Duodenal mucosa (tissue), 2 donors: ENCODE results near the gene BCKDK.

Source experiments
- H3K27ac ChIP-seq: one replicate; pipeline ENCODE4 v1.7.0; 2013; ENCODE audit warnings: low read depth, low read length
- H3K27me3 ChIP-seq, 2 donors: one replicate each; pipeline ENCODE4 v1.7.0; 2013; ENCODE audit warnings: low read length in 2 of 2, control low read depth in 1 of 2; ENCODE audit not compliant: insufficient read depth in 2 of 2, control insufficient read depth in 1 of 2
- H3K36me3 ChIP-seq, 2 donors: one replicate each; pipeline ENCODE4 v1.7.0; 2013; ENCODE audit warnings: low read length in 2 of 2, control low read depth in 1 of 2; ENCODE audit not compliant: insufficient read depth in 2 of 2, control insufficient read depth in 1 of 2
- H3K4me1 ChIP-seq, 2 donors: one replicate each; pipeline ENCODE4 v1.7.0; 2013; ENCODE audit warnings: low read length in 2 of 2, control low read depth in 1 of 2; ENCODE audit not compliant: insufficient read depth in 2 of 2, control insufficient read depth in 1 of 2
- H3K4me3 ChIP-seq, 2 donors: one replicate each; pipeline ENCODE4 v1.7.0; 2013; ENCODE audit warnings: low read length in 2 of 2, low read depth in 1 of 2
- H3K9ac ChIP-seq, 2 donors: one replicate each; pipeline ENCODE4 v1.7.0; 2013; ENCODE audit warnings: low read length in 2 of 2, low read depth in 1 of 2
- H3K9me3 ChIP-seq, 2 donors: one replicate each; pipeline ENCODE4 v1.7.0; 2013; ENCODE audit warnings: low read length in 2 of 2, control low read depth in 1 of 2; ENCODE audit not compliant: control insufficient read depth in 1 of 2

The BCKDK gene

DNA sequence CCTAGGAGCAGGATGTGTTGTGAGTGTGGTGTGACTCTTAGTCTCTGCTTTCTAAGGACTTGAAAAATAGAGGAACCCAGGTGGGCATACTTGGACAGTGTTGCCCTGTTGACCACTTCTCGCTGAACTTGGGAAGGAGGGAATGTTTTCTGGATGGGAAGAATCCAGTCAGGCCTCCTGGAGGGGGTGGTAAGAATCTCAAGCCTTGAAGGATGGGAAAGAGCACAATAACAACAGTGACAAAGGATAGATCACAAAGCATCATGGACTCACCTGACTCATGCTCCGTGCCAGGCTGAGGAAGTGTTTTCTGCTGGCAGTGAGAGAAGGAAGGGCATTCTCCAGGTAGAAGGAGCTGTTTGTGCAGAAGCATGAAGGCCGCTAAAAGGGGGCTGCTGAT is 17.7 kb downstream of the BCKDK start:
- Histone ChIP-seq H3K27me3 (no peaks in the 10 kb centered on the region), H3K4me1 (peaks cover 35 to 38% of the 10 kb centered on the region in 2 donors), H3K4me3 (no peak overlapping the region), H3K9me3 (no peaks in the 10 kb centered on the region), H3K27ac (no peak overlapping the region), H3K9ac (no peak overlapping the region), H3K36me3 (peaks cover 10 to 55% of the 10 kb centered on the region in 2 donors)

DNA sequence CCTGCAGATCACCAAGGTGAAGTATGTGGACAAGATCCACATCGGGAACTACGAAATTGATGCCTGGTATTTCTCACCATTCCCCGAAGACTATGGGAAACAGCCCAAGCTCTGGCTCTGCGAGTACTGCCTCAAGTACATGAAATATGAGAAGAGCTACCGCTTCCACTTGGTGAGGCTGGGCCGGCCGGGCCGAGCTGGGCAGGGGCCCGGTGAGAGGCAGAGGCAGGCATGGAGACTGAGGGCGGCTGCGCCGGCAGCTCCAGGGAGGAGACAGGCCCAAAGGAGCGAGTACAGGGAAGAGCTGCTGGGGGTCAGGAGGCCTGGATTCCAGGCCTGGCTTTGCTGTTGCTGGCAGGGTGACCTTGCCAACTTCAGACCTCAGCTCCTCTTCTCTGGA is 19.0 kb downstream of the BCKDK start:
- Histone ChIP-seq H3K4me3 (no peak overlapping the region), H3K36me3 (peaks cover 11 to 48% of the 10 kb centered on the region in 2 donors), H3K9me3 (no peaks in the 10 kb centered on the region), H3K27me3 (no peaks in the 10 kb centered on the region), H3K9ac (peak overlapping the region in 1 of 2 donors; percentile 100), H3K4me1 (peaks cover 47 to 48% of the 10 kb centered on the region in 2 donors), H3K27ac (no peak overlapping the region)

DNA sequence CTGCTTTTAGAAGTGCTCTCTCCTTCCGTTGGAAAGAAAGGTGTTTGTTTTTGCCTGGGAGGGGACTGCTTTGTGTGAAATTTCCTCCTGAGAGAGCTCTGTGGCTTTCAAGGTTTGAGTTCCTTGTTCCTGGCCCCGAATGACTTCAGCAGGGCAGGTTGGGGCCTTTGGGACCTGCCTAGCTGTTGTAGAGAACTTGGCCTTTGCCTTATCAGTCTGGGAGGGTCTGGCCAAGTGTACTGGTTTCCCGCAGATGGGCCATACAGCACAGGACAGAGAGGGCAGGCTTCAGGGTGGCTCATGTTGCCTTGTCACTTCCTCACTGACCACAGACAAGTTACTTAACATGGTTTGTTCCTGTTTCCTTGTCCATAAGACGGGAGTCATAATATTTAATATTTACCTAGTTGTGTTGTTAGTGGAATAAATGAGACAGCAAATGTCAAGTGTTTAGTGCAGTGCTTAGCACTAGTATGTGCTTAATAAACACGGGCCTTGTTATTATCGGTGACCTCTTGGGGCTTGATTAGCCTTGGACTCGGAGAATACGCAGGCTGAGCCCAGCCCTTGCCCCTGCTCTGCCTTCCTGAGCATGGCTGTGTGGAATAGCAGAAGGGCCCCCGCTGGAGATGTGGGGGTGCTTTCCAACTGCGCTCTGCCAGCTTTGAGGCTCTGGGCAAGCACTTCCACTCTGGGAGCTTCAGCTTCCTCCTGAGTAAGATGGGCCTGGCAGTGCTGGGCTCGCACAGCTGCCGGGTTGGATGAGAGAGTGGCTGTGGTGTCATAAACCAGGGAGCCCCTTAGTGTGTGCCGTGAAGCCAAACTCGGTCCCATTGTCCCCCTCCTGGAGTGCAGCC is 20.8 kb downstream of the BCKDK start:
- Histone ChIP-seq H3K4me1 (peaks cover 63 to 65% of the 10 kb centered on the region in 2 donors), H3K36me3 (peaks cover 20 to 53% of the 10 kb centered on the region in 2 donors), H3K27ac (peak overlapping the region; percentile 92), H3K9ac (peak overlapping the region; percentile 44 to 100), H3K27me3 (no peaks in the 10 kb centered on the region), H3K4me3 (peak overlapping the region in 1 of 2 donors; percentile 10), H3K9me3 (no peaks in the 10 kb centered on the region)

DNA sequence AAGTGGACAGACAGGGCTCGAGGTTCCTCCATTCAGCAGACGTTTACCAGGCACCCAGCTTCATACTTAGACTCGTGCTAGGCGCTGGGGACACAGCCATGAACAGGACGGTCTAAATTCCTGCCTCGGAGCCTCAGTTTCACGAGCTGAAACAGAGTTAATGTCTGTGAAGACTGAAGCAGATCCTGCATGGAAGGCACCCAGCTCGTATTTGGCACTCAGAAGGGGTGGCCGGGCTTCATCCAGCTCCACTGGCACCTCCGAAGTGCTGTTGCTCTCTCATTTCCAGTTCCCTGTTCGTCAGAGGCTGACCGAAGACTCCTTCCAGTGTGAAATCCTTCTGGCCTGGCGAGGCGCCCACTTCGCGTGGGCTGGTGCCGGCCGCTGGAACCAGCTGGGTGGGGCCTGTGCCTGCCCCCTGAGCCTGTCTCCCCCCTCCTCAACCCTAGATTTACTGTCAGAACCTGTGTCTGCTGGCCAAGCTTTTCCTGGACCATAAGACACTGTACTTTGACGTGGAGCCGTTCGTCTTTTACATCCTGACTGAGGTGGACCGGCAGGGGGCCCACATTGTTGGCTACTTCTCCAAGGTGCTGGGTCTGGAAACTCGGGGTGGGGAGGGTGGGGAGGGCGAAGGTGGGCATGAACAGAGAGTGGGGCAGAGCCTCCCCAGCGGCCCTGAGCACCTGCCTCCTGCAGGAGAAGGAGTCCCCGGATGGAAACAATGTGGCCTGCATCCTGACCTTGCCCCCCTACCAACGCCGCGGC is 21.6 kb downstream of the BCKDK start:
- H3K4me3 ChIP-seq, result no peak overlapping the region
- no peaks in the 10 kb centered on the region for H3K9me3 ChIP-seq
- H3K36me3 ChIP-seq, result peaks cover 20 to 47% of the 10 kb centered on the region in 2 donors
- peak overlapping the region; percentile 92 for H3K27ac ChIP-seq
- H3K9ac ChIP-seq, result peak overlapping the region; percentile 70 to 100
- peaks cover 63 to 65% of the 10 kb centered on the region in 2 donors for H3K4me1 ChIP-seq
- no peaks in the 10 kb centered on the region for H3K27me3 ChIP-seq

DNA sequence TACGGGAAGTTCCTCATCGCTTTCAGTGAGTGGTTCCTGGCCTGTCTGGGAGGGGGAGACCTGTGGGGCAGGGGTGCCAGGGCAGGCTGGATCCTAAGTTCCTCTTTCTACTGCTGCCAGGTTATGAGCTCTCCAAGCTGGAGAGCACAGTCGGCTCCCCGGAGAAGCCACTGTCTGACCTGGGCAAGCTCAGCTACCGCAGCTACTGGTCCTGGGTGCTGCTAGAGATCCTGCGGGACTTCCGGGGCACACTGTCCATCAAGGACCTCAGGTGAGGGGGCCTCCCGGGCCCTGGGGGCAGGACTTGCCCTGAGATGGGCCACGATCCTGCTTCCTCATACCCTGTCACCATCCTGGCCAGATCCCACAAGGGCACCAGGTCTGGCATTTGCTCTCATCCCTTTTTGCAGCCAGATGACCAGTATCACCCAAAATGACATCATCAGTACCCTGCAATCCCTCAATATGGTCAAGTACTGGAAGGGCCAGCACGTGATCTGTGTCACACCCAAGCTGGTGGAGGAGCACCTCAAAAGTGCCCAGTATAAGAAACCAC is 22.2 kb downstream of the BCKDK start:
- Histone ChIP-seq H3K4me1 (peaks cover 63 to 65% of the 10 kb centered on the region in 2 donors), H3K9me3 (no peaks in the 10 kb centered on the region), H3K4me3 (peak overlapping the region in 1 of 2 donors; percentile 15), H3K9ac (peak overlapping the region; percentile 70 to 100), H3K27ac (peak overlapping the region; percentile 88), H3K36me3 (peaks cover 20 to 47% of the 10 kb centered on the region in 2 donors), H3K27me3 (no peaks in the 10 kb centered on the region)

DNA sequence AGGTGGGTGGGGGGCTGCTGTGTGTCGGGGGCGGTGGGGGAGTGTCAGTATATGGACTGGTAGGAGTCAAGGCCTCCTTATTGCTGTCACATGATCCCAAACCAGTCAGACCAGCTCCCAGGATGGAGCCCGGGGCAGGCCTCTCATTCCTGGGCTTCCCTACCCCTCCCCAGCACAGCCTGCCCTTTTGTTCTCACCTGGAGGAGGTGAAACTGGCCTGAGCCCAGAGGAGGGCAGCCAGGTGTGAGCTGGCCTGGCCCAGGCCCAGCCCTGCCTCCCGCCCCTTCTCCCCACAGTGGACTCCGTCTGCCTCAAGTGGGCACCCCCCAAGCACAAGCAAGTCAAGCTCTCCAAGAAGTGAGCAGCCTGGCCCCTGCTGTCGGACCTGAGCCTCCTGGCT is 22.7 kb downstream of the BCKDK start:
- peaks cover 65 to 68% of the 10 kb centered on the region in 2 donors for H3K4me1 ChIP-seq

DNA sequence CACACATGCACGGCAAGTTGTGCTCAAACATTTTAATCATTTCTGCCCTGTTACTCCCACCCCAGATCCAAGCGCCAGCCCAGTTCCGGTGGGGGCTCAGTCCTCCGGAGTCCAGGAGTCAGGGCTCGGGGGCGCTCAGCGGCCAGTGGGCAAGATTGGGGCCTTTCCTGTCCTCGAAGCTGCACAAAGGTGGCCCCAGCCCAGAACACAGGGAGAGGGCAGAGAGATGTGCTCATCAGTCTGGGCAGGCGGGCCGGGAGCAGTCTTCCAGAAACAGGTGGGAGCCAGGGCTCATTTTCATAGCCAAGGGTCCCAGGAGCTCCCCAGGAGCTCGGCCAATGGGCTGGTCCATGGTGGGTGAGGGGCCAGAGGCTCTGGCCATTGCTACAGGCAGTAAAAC is 23.2 kb downstream of the BCKDK start:
- Histone ChIP-seq H3K9ac (peak overlapping the region; percentile 66 to 100), H3K4me1 (peaks cover 66 to 70% of the 10 kb centered on the region in 2 donors), H3K36me3 (peaks cover 20 to 39% of the 10 kb centered on the region in 2 donors)

More for the DNA sequence above, 22.7 kb downstream of the BCKDK start:
- Histone ChIP-seq H3K36me3 (peaks cover 20 to 44% of the 10 kb centered on the region in 2 donors), H3K27ac (peak overlapping the region; percentile 88), H3K27me3 (no peaks in the 10 kb centered on the region), H3K9ac (peak overlapping the region; percentile 66 to 100), H3K4me3 (peak overlapping the region in 1 of 2 donors; percentile 47), H3K9me3 (no peaks in the 10 kb centered on the region)

DNA sequence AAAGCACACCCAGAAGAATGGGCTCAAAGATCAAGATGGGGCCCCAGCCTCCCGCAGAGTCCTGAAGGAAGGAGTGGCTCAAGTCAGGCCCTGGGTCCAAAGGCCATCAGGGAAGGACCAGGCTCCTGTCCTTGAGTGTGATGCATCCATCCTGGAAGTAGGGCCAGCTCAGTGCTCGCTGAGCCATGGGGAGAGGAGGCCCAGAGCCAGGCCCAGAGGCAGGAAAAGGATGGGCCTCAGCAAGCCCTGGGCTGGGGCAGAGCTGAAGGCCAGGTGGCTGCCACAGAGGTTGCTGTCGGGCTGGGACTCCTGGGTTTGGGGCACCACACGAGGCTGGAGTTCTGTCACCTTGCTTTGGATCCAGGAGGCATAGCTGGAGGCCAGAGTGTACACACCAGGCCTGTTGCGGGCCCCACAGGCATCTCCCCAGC is 23.7 kb downstream of the BCKDK start:
- peak overlapping the region; percentile 36 to 47 for H3K4me3 ChIP-seq
- no peaks in the 10 kb centered on the region for H3K9me3 ChIP-seq
- peak overlapping the region; percentile 88 for H3K27ac ChIP-seq
- H3K27me3 ChIP-seq, result no peaks in the 10 kb centered on the region
- peaks cover 66 to 70% of the 10 kb centered on the region in 2 donors for H3K4me1 ChIP-seq
- H3K9ac ChIP-seq, result peak overlapping the region; percentile 66 to 100
- H3K36me3 ChIP-seq, result peaks cover 19 to 37% of the 10 kb centered on the region in 2 donors

More for the DNA sequence above, 23.2 kb downstream of the BCKDK start:
- Histone ChIP-seq H3K27me3 (no peaks in the 10 kb centered on the region), H3K27ac (peak overlapping the region; percentile 88), H3K9me3 (no peaks in the 10 kb centered on the region), H3K4me3 (peak overlapping the region; percentile 43 to 47)

DNA sequence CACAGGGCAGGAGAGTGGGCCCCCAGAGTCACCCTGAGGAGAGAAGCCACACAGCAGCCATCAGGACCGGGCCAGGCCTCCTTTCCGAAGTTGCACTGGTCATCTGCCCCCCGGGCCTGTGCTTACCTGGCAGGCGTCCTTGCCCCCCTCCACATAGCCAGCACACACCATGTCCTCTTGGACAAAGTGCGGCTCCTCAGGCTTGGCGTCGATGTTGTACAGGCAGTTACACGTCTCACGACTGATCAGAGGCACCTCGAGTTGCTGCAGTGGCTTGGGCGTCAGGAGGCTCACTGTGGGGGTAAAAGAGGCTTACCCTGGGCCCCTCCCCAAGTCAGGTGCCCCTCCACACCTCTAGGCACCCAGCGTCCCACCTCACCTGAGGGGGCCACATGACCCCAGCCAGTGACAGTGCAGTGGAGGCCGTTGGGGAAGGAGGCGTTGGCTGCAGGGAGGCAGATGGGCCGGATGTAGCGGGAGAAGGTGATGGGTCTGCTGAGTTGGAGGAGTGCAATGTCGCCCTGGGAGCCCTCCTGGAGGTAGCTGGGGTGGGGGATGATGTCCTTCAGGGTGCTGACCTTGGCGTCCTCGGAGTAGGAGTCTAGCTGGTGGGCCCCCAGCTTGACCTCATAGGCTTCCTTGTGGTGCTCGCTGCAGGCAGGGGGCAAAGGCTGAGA is 24.3 kb downstream of the BCKDK start:
- H3K9me3 ChIP-seq, result no peaks in the 10 kb centered on the region
- H3K36me3 ChIP-seq, result peaks cover 14 to 35% of the 10 kb centered on the region in 2 donors
- no peaks in the 10 kb centered on the region for H3K27me3 ChIP-seq
- peak overlapping the region; percentile 88 for H3K27ac ChIP-seq
- peak overlapping the region; percentile 64 to 100 for H3K9ac ChIP-seq
- H3K4me3 ChIP-seq, result peak overlapping the region; percentile 36 to 47
- H3K4me1 ChIP-seq, result peaks cover 60 to 68% of the 10 kb centered on the region in 2 donors
